Activated CD8-positive, alpha-beta T cell treated with anti-CD3 and anti-CD28 coated beads, Interleukin-2, amount 10 ng/mL, durations not matched to agents 7 days and 5 days (primary cell): Measurements from ENCODE around the gene SLC24A3. TPM values are rescaled to one million over a fixed set of nuclear protein-coding genes. Genes with fewer than 3 reads are reported as not detected.

Experiments
- ATAC-seq: fragments of 150-1000 bp; cut with Tn5 transposase; one replicate; pipeline ENCODE4 v1.10.0; 2021; ENCODE audit warnings: moderate library complexity
- CTCF ChIA-PET: fragments of 350-600 bp; sonication (Branson Sonifier 250); formaldehyde crosslinking; loops from one replicate; lab custom pipeline; 2021; ENCODE audit warnings: antibody characterized with exemption; lab: Charles Lee
- POLR2A ChIA-PET: fragments of 350-600 bp; sonication (Branson Sonifier 250); formaldehyde crosslinking; loops from one replicate; lab custom pipeline; 2021; ENCODE audit warnings: antibody characterized with exemption; lab: Charles Lee
- DNase-seq: peaks from one replicate; pipeline ENCODE4 v3.0.0-alpha.2; 2020
- H3K27ac Mint-ChIP-seq: one replicate; pipeline ENCODE4 v1.8.0; 2021; ENCODE audit warnings: mild to moderate bottlenecking, mixed read lengths
- H3K27me3 Mint-ChIP-seq: one replicate; pipeline ENCODE4 v1.8.0; 2021; ENCODE audit warnings: low read depth, mixed read lengths
- H3K36me3 Mint-ChIP-seq: one replicate; pipeline ENCODE4 v1.8.0; 2021; ENCODE audit warnings: low read depth, mixed read lengths
- H3K4me1 Mint-ChIP-seq: one replicate; pipeline ENCODE4 v1.8.0; 2021; ENCODE audit warnings: low read depth, mixed read lengths
- H3K4me3 Mint-ChIP-seq: one replicate; pipeline ENCODE4 v1.8.0; 2021; ENCODE audit warnings: mild to moderate bottlenecking, mixed read lengths
- H3K9me3 Mint-ChIP-seq: one replicate; pipeline ENCODE4 v1.8.0; 2022; ENCODE audit warnings: mixed read lengths; ENCODE audit not compliant: insufficient read depth
- total RNA-seq, 2 experiments: library from RNA; stranded (reverse); gene quantifications; one replicate each; pipeline ENCODE4 v1.2.3, GENCODE V29; 2021

SLC24A3 gene
- total RNA-seq, 2 experiments from 2014 or later, result not detected

GRCh38 chr20:19589787-19590362 lies 377.4 kb downstream of the SLC24A3 start:
- ATAC-seq (no peak), DNase-seq (no peak)
- Mint-ChIP-seq H3K9me3 (no peaks in the 10 kb centered on the region), H3K27ac (no peak overlapping the region), H3K36me3 (no peaks in the 10 kb centered on the region), H3K4me1 (no peaks in the 10 kb centered on the region), H3K27me3 (peaks cover 3% of the 10 kb centered on the region), H3K4me3 (no peak overlapping the region)
- ChIA-PET CTCF (no interaction called here), POLR2A (no interaction called here)

GRCh38 chr20:19590382-19590781 lies 377.9 kb downstream of the SLC24A3 start:
- Mint-ChIP-seq H3K27me3 (peaks cover 3% of the 10 kb centered on the region), H3K4me3 (no peak overlapping the region), H3K36me3 (no peaks in the 10 kb centered on the region), H3K9me3 (no peaks in the 10 kb centered on the region), H3K4me1 (no peaks in the 10 kb centered on the region), H3K27ac (no peak overlapping the region)
- DNase-seq (no peak), ATAC-seq (no peak)
- CTCF ChIA-PET, result no interaction called here
- POLR2A ChIA-PET, result no interaction called here

DNA sequence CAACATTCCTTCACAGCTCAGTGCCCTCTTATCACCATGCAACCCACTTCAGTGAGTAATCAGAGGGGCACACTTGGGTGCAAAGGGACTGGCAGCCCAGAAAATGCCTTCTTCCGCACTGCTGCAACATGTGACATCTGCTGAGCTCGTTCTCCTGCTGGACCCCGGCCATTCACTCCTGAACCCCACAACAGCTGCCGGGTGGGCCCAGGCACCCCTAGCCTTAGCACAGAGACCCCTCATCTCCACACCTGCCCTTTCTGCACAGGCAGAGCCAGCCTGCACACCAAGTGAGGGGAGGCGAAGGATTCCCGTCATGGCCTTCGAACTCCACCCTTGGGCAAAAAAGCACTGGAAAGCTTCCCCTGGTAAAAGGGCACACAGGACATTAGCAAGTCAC lies 381.3 kb downstream of the SLC24A3 start:
- ChIA-PET CTCF (no interaction called here), POLR2A (no interaction called here)
- Mint-ChIP-seq H3K4me3 (no peak overlapping the region), H3K27me3 (no peaks in the 10 kb centered on the region), H3K27ac (no peak overlapping the region), H3K36me3 (no peaks in the 10 kb centered on the region), H3K9me3 (no peaks in the 10 kb centered on the region), H3K4me1 (no peaks in the 10 kb centered on the region)
- ATAC-seq, result no peak
- no peak for DNase-seq

GRCh38 chr20:19594896-19595295 lies 382.5 kb downstream of the SLC24A3 start:
- no peak for ATAC-seq
- Mint-ChIP-seq H3K9me3 (no peaks in the 10 kb centered on the region), H3K4me1 (no peaks in the 10 kb centered on the region), H3K4me3 (no peak overlapping the region), H3K36me3 (no peaks in the 10 kb centered on the region), H3K27me3 (no peaks in the 10 kb centered on the region), H3K27ac (no peak overlapping the region)
- CTCF ChIA-PET, result no interaction called here
- POLR2A ChIA-PET, result no interaction called here
- DNase-seq, result no peak

DNA sequence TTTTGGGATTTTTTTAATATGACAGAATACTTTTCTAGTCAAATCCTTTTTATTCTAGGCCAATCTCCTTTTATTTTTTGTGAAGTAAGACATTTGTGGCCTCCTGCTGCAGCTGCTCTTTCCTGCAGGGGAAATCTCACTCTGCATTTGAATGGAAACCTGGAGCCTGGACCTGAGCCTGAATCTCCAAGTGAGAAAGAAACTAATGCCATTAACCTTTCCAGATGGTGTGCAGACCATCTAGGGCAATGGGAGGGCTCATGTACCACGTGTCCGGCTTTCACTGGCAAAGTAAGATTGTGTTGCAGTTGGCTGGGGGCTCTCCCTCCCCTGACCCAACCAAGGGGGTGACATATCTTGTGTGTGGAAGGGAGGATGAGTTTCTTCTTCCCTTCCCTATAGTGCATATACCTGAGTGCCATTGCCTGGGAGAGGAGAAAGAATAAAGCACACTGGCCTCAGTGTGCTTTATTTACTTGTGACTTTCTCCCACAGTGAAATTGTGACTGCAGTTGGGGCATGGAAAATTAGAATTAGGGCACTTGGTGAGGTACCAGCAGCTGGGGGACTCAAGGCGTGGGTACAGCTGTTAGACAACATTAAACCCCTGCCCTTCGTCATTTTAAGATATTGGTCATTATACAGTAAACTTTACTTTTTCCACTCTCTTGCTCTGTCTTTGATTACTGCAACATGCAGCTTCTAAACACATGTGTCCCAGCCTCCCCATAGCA lies 385.8 kb downstream of the SLC24A3 start:
- Mint-ChIP-seq H3K27ac (no peak overlapping the region), H3K4me3 (no peak overlapping the region), H3K36me3 (no peaks in the 10 kb centered on the region), H3K27me3 (no peaks in the 10 kb centered on the region), H3K4me1 (no peaks in the 10 kb centered on the region), H3K9me3 (no peaks in the 10 kb centered on the region)
- no peak for ATAC-seq
- no peak for DNase-seq
- ChIA-PET POLR2A (no interaction called here), CTCF (no interaction called here)

DNA sequence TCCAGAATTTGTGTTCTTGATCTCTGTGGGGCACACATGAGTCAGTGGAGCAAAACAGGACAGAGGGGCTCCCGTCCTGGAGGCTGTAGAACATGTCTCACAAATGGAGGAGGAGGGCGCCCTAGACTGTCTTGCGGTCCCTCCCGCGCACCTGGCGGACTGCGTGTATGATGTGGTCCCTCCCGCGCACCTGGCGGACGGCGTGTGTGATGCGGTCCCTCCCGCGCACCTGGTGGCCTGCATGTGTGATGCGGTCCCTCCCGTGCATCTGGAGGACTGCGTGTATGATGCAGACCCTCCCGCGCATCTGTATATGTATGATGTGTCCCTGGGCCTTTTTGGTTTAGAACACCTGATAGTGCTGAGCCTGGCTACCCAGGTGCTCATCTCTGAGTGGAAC lies 386.8 kb downstream of the SLC24A3 start:
- Mint-ChIP-seq H3K4me1 (no peaks in the 10 kb centered on the region), H3K9me3 (no peaks in the 10 kb centered on the region), H3K27me3 (no peaks in the 10 kb centered on the region), H3K4me3 (no peak overlapping the region), H3K27ac (no peak overlapping the region), H3K36me3 (no peaks in the 10 kb centered on the region)
- POLR2A ChIA-PET, result no interaction called here
- ATAC-seq, result no peak
- DNase-seq, result no peak
- CTCF ChIA-PET, result no interaction called here

GRCh38 chr20:19600042-19600441 lies 387.6 kb downstream of the SLC24A3 start:
- POLR2A ChIA-PET, result no interaction called here
- DNase-seq (no peak), ATAC-seq (no peak)
- no peak overlapping the region for H3K4me3 Mint-ChIP-seq
- H3K27me3 Mint-ChIP-seq, result no peaks in the 10 kb centered on the region
- H3K4me1 Mint-ChIP-seq, result no peaks in the 10 kb centered on the region
- CTCF ChIA-PET, result no interaction called here
- no peaks in the 10 kb centered on the region for H3K36me3 Mint-ChIP-seq
- no peak overlapping the region for H3K27ac Mint-ChIP-seq
- no peaks in the 10 kb centered on the region for H3K9me3 Mint-ChIP-seq

GRCh38 chr20:19601126-19601810 lies 388.8 kb downstream of the SLC24A3 start:
- ChIA-PET POLR2A (no interaction called here), CTCF (no interaction called here)
- Mint-ChIP-seq H3K27ac (no peak overlapping the region), H3K36me3 (no peaks in the 10 kb centered on the region), H3K4me1 (no peaks in the 10 kb centered on the region), H3K4me3 (no peak overlapping the region), H3K27me3 (no peaks in the 10 kb centered on the region), H3K9me3 (no peaks in the 10 kb centered on the region)
- ATAC-seq (no peak), DNase-seq (no peak)

- Mint-ChIP-seq H3K9me3 (no peaks in the 10 kb centered on the region), H3K27ac (no peak overlapping the region), H3K4me3 (no peak overlapping the region), H3K4me1 (no peaks in the 10 kb centered on the region), H3K36me3 (no peaks in the 10 kb centered on the region), H3K27me3 (no peaks in the 10 kb centered on the region)
- ATAC-seq, result no peak
- no peak for DNase-seq
- CTCF ChIA-PET, result no interaction called here
- POLR2A ChIA-PET, result no interaction called here
These were observed 390.4 kb downstream of the SLC24A3 start for GRCh38 chr20:19602675-19603375.

- Mint-ChIP-seq H3K27me3 (no peaks in the 10 kb centered on the region), H3K4me3 (no peak overlapping the region), H3K36me3 (no peaks in the 10 kb centered on the region), H3K4me1 (no peaks in the 10 kb centered on the region), H3K9me3 (no peaks in the 10 kb centered on the region), H3K27ac (no peak overlapping the region)
- ChIA-PET POLR2A (no interaction called here), CTCF (no interaction called here)
- ATAC-seq (no peak), DNase-seq (no peak)
These were observed 390.9 kb downstream of the SLC24A3 start for GRCh38 chr20:19603376-19603750.

- ChIA-PET POLR2A (no interaction called here), CTCF (no interaction called here)
- Mint-ChIP-seq H3K36me3 (no peaks in the 10 kb centered on the region), H3K4me1 (no peaks in the 10 kb centered on the region), H3K9me3 (no peaks in the 10 kb centered on the region), H3K4me3 (no peak overlapping the region), H3K27me3 (no peaks in the 10 kb centered on the region), H3K27ac (no peak overlapping the region)
- DNase-seq (no peak), ATAC-seq (no peak)
These were observed 393.5 kb downstream of the SLC24A3 start for GRCh38 chr20:19605786-19606485.
